PC-3 (cell line): ENCODE data around the gene B4GALNT1. TPM values are rescaled to one million over a fixed set of nuclear protein-coding genes. Genes with fewer than 3 reads are reported as not detected.

Experiments
- ATAC-seq: fragments of 200-7000 bp; cut with Tn5 transposase; 2 replicates; pipeline ENCODE4 v1.9.1; 2020; ENCODE audit warnings: mild to moderate bottlenecking, moderate library complexity
- BruUV-seq: library from RNA; stranded (reverse); fragments of 400-500 nt; replicated peaks from 2 replicates; lab custom pipeline; 2021; lab: Mats Ljungman, UMichigan
- CTCF ChIA-PET: fragments of 300-600 bp; sonication (Branson Sonifier 250); formaldehyde crosslinking; loops from one replicate; lab custom pipeline; 2022; ENCODE audit warnings: antibody characterized with exemption; lab: Charles Lee
- POLR2A ChIA-PET: fragments of 300-600 bp; sonication (Branson Sonifier 250); formaldehyde crosslinking; loops from one replicate; lab custom pipeline; 2022; ENCODE audit warnings: antibody characterized with exemption; ENCODE audit not compliant: unreplicated experiment; lab: Charles Lee
- DNase-seq: peaks from one replicate; pipeline ENCODE4 v3.0.0-alpha.2; 2015
- H2AFZ ChIP-seq: fragments of 300-600 bp; sonication (generic); 2 replicates; pipeline ENCODE4 v1.6.0; 2016; ENCODE audit warnings: antibody characterized with exemption, low read length
- H3F3A ChIP-seq: fragments of 300-600 bp; sonication (generic); one replicate; pipeline ENCODE4 v1.6.0; 2017; ENCODE audit warnings: antibody characterized with exemption, low read length, control low read depth, mild to moderate bottlenecking; ENCODE audit not compliant: unreplicated experiment
- H3K27ac ChIP-seq: fragments of 300-600 bp; sonication (generic); 2 replicates; pipeline ENCODE4 v1.5.1; 2016; ENCODE audit warnings: mild to moderate bottlenecking, low read length
- H3K27me3 ChIP-seq: fragments of 300-600 bp; sonication (generic); 2 replicates; pipeline ENCODE4 v1.6.1; 2016; ENCODE audit warnings: low read length, mixed read lengths
- H3K36me3 ChIP-seq: fragments of 300-600 bp; sonication (generic); 2 replicates; pipeline ENCODE4 v1.6.1; 2016; ENCODE audit warnings: low read depth, mixed run types, low read length, mixed read lengths
- H3K4me1 ChIP-seq: fragments of 300-600 bp; sonication (generic); 2 replicates; pipeline ENCODE4 v1.5.1; 2016; ENCODE audit warnings: low read length; ENCODE audit not compliant: insufficient read depth
- H3K4me2 ChIP-seq: fragments of 300-600 bp; sonication (generic); 2 replicates; pipeline ENCODE4 v1.6.0; 2016; ENCODE audit warnings: low read length
- H3K4me3 ChIP-seq: fragments of 300-600 bp; sonication (generic); 2 replicates; pipeline ENCODE4 v1.5.1; 2016; ENCODE audit warnings: mild to moderate bottlenecking, low read length, mixed read lengths
- H3K79me2 ChIP-seq: fragments of 300-600 bp; sonication (generic); 2 replicates; pipeline ENCODE4 v1.6.1; 2017; ENCODE audit warnings: low read length, mixed read lengths
- H3K9ac ChIP-seq: fragments of 300-600 bp; sonication (generic); 2 replicates; pipeline ENCODE4 v1.6.0; 2016; ENCODE audit warnings: mild to moderate bottlenecking, low read length
- H3K9me2 ChIP-seq: fragments of 300-600 bp; sonication (generic); replicated peaks from 2 replicates; pipeline ENCODE4 v1.6.1; 2016; ENCODE audit warnings: mixed run types, low read length, mixed read lengths
- H3K9me3 ChIP-seq: fragments of 300-600 bp; sonication (generic); 2 replicates; pipeline ENCODE4 v1.6.1; 2016; ENCODE audit warnings: low read length, mixed read lengths
- H4K20me1 ChIP-seq: fragments of 300-600 bp; sonication (generic); 2 replicates; pipeline ENCODE4 v1.6.1; 2016; ENCODE audit warnings: low read length, mixed read lengths
- CTCF ChIP-seq: fragments of 300-600 bp; sonication (generic); conservative IDR thresholded peaks from 2 replicates; pipeline ENCODE4 v1.5.1; 2017; ENCODE audit warnings: antibody characterized with exemption, low read depth, mild to moderate bottlenecking, low read length
- EZH2 ChIP-seq: fragments of 300-600 bp; sonication (generic); IDR thresholded peaks from one replicate; pipeline ENCODE4 v1.6.1; 2017; ENCODE audit warnings: antibody characterized with exemption, mild to moderate bottlenecking, low read length; ENCODE audit not compliant: unreplicated experiment
- EZH2phosphoT487 ChIP-seq: fragments of 300-600 bp; sonication (generic); IDR thresholded peaks from 2 replicates; pipeline ENCODE4 v1.6.1; 2018; ENCODE audit warnings: mild to moderate bottlenecking, antibody characterized with exemption, low read length, borderline replicate concordance
- intact Hi-C: fragments of 100-400 bp; cut with micrococcal nuclease; formaldehyde crosslinking; loops from 2 replicates; pipeline ENCODE4 v1.9.0; 2023
- total RNA-seq: library from RNA; depleted of rRNA; stranded (reverse); fragments of >200 nt; gene quantifications from 2 replicates; pipeline ENCODE4 v1.2.3, GENCODE V29; 2014

Gene B4GALNT1
- total RNA-seq, 1 experiment from 2014 or later, result 39.0 TPM

DNA sequence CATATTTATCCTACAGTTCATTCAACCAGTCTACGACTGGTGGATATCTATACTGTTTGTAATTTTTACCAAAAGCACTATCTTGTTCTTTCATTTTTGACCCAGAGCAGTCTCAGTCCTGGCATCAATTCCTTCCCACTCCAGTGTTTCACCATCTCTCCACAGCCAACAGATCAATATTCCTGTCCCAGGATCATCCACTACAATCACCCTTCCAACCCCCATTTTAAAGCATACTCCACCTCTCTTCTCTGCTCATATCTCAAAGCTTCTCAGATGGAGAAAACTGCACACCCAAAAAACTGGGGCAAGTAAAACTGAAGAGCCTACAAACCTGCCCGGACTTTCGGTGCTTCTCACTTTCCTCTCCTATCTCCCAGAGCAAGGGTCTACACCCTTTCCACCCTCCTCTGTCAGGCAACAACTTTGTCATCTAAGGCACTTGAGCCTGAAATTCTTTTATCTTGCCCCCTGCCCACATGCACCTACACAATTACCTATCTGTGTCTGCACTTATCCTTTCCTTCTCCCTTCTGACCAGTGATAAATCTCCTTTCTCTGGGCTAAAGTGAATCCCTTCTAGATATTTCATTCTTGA is 46.1 kb downstream of the B4GALNT1 start:
- Histone ChIP-seq H3K4me2 (no peak overlapping the region), H4K20me1 (no peaks in the 10 kb centered on the region), H3K4me3 (no peak overlapping the region), H3K79me2 (peaks cover 8% of the 10 kb centered on the region), H2AFZ (no peak overlapping the region), H3K9me3 (no peaks in the 10 kb centered on the region), H3K27me3 (no peaks in the 10 kb centered on the region), H3K27ac (no peak overlapping the region), H3K9ac (no peak overlapping the region), H3K36me3 (no peaks in the 10 kb centered on the region), H3K4me1 (peaks cover 6% of the 10 kb centered on the region), H3F3A (no peaks in the 10 kb centered on the region), H3K9me2 (no peaks in the 10 kb centered on the region)
- ChIA-PET CTCF (no interaction called here), POLR2A (no interaction called here)
- intact Hi-C loops, result no loop called here
- DNase-seq (no peak), ATAC-seq (no peak)
- no TSS peak for BruUV-seq
- no peak for TF ChIP-seq EZH2
- TF ChIP-seq CTCF, result no peak
- TF ChIP-seq EZH2phosphoT487, result no peak

GRCh38 chr12:57586128-57586527 is 46.9 kb downstream of the B4GALNT1 start:
- H2AFZ ChIP-seq, result no peak overlapping the region
- CTCF ChIA-PET, result no interaction called here
- intact Hi-C loops, result no loop called here

More at GRCh38 chr12:57586128-57586527, 46.9 kb downstream of the B4GALNT1 start:
- Histone ChIP-seq H3K36me3 (no peaks in the 10 kb centered on the region), H3K4me2 (no peak overlapping the region), H3K9ac (no peak overlapping the region), H3K27ac (no peak overlapping the region), H3K9me2 (no peaks in the 10 kb centered on the region), H3F3A (no peaks in the 10 kb centered on the region), H3K79me2 (peaks cover under 1% of the 10 kb centered on the region), H3K9me3 (no peaks in the 10 kb centered on the region), H4K20me1 (no peaks in the 10 kb centered on the region), H3K4me3 (no peak overlapping the region), H3K27me3 (no peaks in the 10 kb centered on the region), H3K4me1 (peaks cover 5% of the 10 kb centered on the region)
- TF ChIP-seq CTCF (no peak), EZH2phosphoT487 (no peak), EZH2 (no peak)
- DNase-seq, result no peak
- no TSS peak for BruUV-seq
- ATAC-seq, result no peak
- POLR2A ChIA-PET, result no interaction called here
